Gastrocnemius medialis (tissue), 4 donors: ENCODE data around the gene PTPRT.

Experiments used
- CTCF ChIP-seq, 5 experiments: fragments of 450-650 bp in 3 of 5; fragments of 200-600 bp in 2 of 5; sonication (generic) in 2 of 5; IDR thresholded peaks in 4 of 5; conservative IDR thresholded peaks in 1 of 5; 1 replicate in 4 of 5; 2 replicates in 1 of 5; pipeline ENCODE4 v1.5.1; 2016 to 2019; ENCODE audit warnings: antibody characterized with exemption in 5 of 5, mild to moderate bottlenecking in 3 of 5, moderate library complexity in 3 of 5
- POLR2A ChIP-seq, 2 donors: fragments of 450-650 bp; IDR thresholded peaks; one replicate each; pipeline ENCODE4 v1.6.1; 2017; ENCODE audit warnings: antibody characterized with exemption in 2 of 2, mild to moderate bottlenecking in 2 of 2, moderate library complexity in 2 of 2

- no peak for TF ChIP-seq CTCF (IDR thresholded peaks at IDR 0.05 in 4 of 5, conservative IDR thresholded peaks at IDR 0.05 in 1 of 5)
- TF ChIP-seq POLR2A (IDR thresholded peaks at IDR 0.05), result no peak
Observed at GRCh38 chr20:42678895-42679294, 510.8 kb downstream of the PTPRT start.
